Activated CD4-positive, CD25-positive, alpha-beta regulatory T cell treated with anti-CD3 and anti-CD28 coated beads, Interleukin-2, amount 50 U/mL, for 16 hours (primary cell): ENCODE measurements around the gene SUPT16H.
"Not testable (repeated sequence)": the region's sequence is repeated elsewhere in the genome, so short reads cannot be mapped to it uniquely, and the experiment has no call there.

Experiments
- DNase-seq: peaks from one replicate; pipeline ENCODE4 v3.0.0-alpha.2; 2020; ENCODE audit warnings: low read depth, low spot score

The SUPT16H gene

GRCh38 chr14:21367582-21368144 is 16.2 kb downstream of the SUPT16H start:
- no peak for DNase-seq

- no peak for DNase-seq
These were observed 27.3 kb downstream of the SUPT16H start for GRCh38 chr14:21356511-21356910.

- DNase-seq: no peak
These were observed 31.2 kb downstream of the SUPT16H start for GRCh38 chr14:21352587-21352986.

- DNase-seq: no peak
These were observed 33.3 kb downstream of the SUPT16H start for GRCh38 chr14:21350539-21350938.

- DNase-seq: no peak
These were observed 36.6 kb downstream of the SUPT16H start for GRCh38 chr14:21347201-21347600.

GRCh38 chr14:21346532-21347135 is 37.2 kb downstream of the SUPT16H start:
- no peak for DNase-seq

- DNase-seq: no peak
These were observed 40.6 kb downstream of the SUPT16H start for GRCh38 chr14:21343035-21343794.

GRCh38 chr14:21334202-21334906 is 49.5 kb downstream of the SUPT16H start:
- DNase-seq: no peak

GRCh38 chr14:21332950-21333349 is 50.9 kb downstream of the SUPT16H start:
- no peak for DNase-seq

- DNase-seq: no peak
These were observed 56.8 kb downstream of the SUPT16H start for GRCh38 chr14:21326972-21327371.

- no peak for DNase-seq
These were observed 61.1 kb downstream of the SUPT16H start for GRCh38 chr14:21322716-21323115.

- no peak for DNase-seq
These were observed 62.9 kb downstream of the SUPT16H start for GRCh38 chr14:21320913-21321312.

- DNase-seq: no peak
These were observed 66.4 kb downstream of the SUPT16H start for GRCh38 chr14:21317398-21317797.

GRCh38 chr14:21313512-21313911 is 70.3 kb downstream of the SUPT16H start:
- no peak for DNase-seq

- no peak for DNase-seq
These were observed 72.2 kb downstream of the SUPT16H start for GRCh38 chr14:21311614-21312013.

- DNase-seq: no peak
These were observed 73.9 kb downstream of the SUPT16H start for GRCh38 chr14:21309956-21310355.

- DNase-seq: no peak
These were observed 74.6 kb downstream of the SUPT16H start for GRCh38 chr14:21309238-21309636.

GRCh38 chr14:21308479-21309237 is 75.2 kb downstream of the SUPT16H start:
- peak; percentile 51 for DNase-seq

GRCh38 chr14:21308132-21308478 is 75.7 kb downstream of the SUPT16H start:
- no peak for DNase-seq

GRCh38 chr14:21307637-21308036 is 76.2 kb downstream of the SUPT16H start:
- no peak for DNase-seq

GRCh38 chr14:21302836-21303140 is 81.0 kb downstream of the SUPT16H start:
- not testable (repeated sequence) for DNase-seq
